ENCODE data around the gene TARS2. TPM values are rescaled to one million over a fixed set of nuclear protein-coding genes. Genes with fewer than 3 reads are reported as not detected.

The TARS2 gene
- total RNA-seq (2014; rRNA removed; shearing (Covaris generic)) = 8.4 and 12.8 TPM in 2 replicates

GRCh38 chr1:150486966-150487762, at the start of gene TARS2:
TSS of gene TARS2 (plus strand) at chr1:150487419. CDS start at chr1:150487451, 32 bp downstream.
- peak; percentile 98 for DNase-seq (ENCODE audit: low spot score)

- DNase-seq (ENCODE audit: low spot score) = no peak
Observed at GRCh38 chr1:150441121-150441520, 46.1 kb upstream of the TARS2 start.

GRCh38 chr1:150444232-150444631, 43.0 kb upstream of the TARS2 start:
- no peak for DNase-seq (ENCODE audit: low spot score)

- DNase-seq (ENCODE audit: low spot score) = no peak
Observed at GRCh38 chr1:150456146-150456647, 31.0 kb upstream of the TARS2 start.

- DNase-seq (ENCODE audit: low spot score) = peak; percentile 34
Observed at GRCh38 chr1:150464422-150464826, 22.8 kb upstream of the TARS2 start.

- DNase-seq (ENCODE audit: low spot score) = no peak
Observed at GRCh38 chr1:150466964-150467363, 20.3 kb upstream of the TARS2 start.

- DNase-seq (ENCODE audit: low spot score) = no peak
Observed at GRCh38 chr1:150469291-150469690, 17.9 kb upstream of the TARS2 start.

GRCh38 chr1:150472601-150473200, 14.5 kb upstream of the TARS2 start:
- DNase-seq (ENCODE audit: low spot score) = no peak

GRCh38 chr1:150473659-150474058, 13.6 kb upstream of the TARS2 start:
- DNase-seq (ENCODE audit: low spot score) = no peak

- DNase-seq (ENCODE audit: low spot score) = no peak
Observed at GRCh38 chr1:150474869-150475268, 12.3 kb upstream of the TARS2 start.

- DNase-seq (ENCODE audit: low spot score) = no peak
Observed at GRCh38 chr1:150476754-150477153, 10.5 kb upstream of the TARS2 start.

GRCh38 chr1:150477320-150477719, 9.9 kb upstream of the TARS2 start:
- DNase-seq (ENCODE audit: low spot score) = no peak

- DNase-seq (ENCODE audit: low spot score) = no peak
Observed at GRCh38 chr1:150477733-150478132, 9.5 kb upstream of the TARS2 start.

- DNase-seq (ENCODE audit: low spot score) = no peak
Observed at GRCh38 chr1:150479370-150479769, 7.8 kb upstream of the TARS2 start.

- no peak for DNase-seq (ENCODE audit: low spot score)
Observed at GRCh38 chr1:150479927-150480352, 7.3 kb upstream of the TARS2 start.

GRCh38 chr1:150484431-150484830, 2.8 kb upstream of the TARS2 start:
- no peak for DNase-seq (ENCODE audit: low spot score)

- DNase-seq (ENCODE audit: low spot score) = no peak
Observed at GRCh38 chr1:150484861-150485260, 2.4 kb upstream of the TARS2 start.

- DNase-seq (ENCODE audit: low spot score) = no peak
Observed at GRCh38 chr1:150487763-150488115, 520 bp downstream of the TARS2 start.

- DNase-seq (ENCODE audit: low spot score) = no peak
Observed at GRCh38 chr1:150493175-150493574, 6.0 kb downstream of the TARS2 start.

- DNase-seq (ENCODE audit: low spot score) = no peak
Observed at GRCh38 chr1:150498342-150498741, 11.1 kb downstream of the TARS2 start.

GRCh38 chr1:150505431-150505830, 18.2 kb downstream of the TARS2 start:
- DNase-seq (ENCODE audit: low spot score) = no peak

GRCh38 chr1:150507912-150508864, 21.0 kb downstream of the TARS2 start, which contains the start of gene ECM1:
TSS of gene ECM1 (plus strand) at chr1:150508109. CDS start at chr1:150508210, 101 bp downstream.
- peak; percentile 79 for DNase-seq (ENCODE audit: low spot score)
